OCI-LY3 (cell line): ENCODE results near the gene HCFC1.

Experiments used
- EZH2phosphoT487 ChIP-seq: fragments of 200-600 bp; shearing (Covaris generic); IDR thresholded peaks from 2 replicates; pipeline ENCODE4 v1.6.1; 2018; ENCODE audit warnings: antibody characterized with exemption, mixed run types, low read depth
- TF ChIP-seq, protein P1 (sequence below): fragments of 200-600, 300-600 bp; sonication (generic); IDR thresholded peaks from 2 replicates; pipeline ENCODE4 v1.5.1; 2014; ENCODE audit warnings: antibody characterized with exemption, low read length, low read depth

DNA sequence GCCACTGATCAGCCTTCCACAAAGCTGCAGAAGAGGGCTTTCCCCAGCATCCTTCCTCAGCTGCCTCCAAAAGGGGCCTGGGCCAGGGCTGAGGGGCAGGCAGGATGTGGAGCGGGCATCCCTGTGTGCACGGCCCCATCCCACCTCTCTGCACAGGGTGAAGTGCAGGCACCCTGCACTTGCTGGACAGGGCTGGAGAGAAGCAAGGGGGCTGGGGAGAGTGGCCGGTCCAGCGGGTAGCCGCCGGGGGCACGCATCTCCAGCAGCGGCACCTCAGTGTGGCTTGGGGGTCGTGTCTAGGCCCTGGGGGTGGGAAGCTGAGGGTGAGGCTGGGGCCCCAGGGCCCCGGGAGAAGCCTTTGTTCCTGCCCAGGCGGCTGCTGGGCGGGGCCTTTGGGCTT is 64.2 kb downstream of the HCFC1 start:
- TF ChIP-seq, protein P1, sequence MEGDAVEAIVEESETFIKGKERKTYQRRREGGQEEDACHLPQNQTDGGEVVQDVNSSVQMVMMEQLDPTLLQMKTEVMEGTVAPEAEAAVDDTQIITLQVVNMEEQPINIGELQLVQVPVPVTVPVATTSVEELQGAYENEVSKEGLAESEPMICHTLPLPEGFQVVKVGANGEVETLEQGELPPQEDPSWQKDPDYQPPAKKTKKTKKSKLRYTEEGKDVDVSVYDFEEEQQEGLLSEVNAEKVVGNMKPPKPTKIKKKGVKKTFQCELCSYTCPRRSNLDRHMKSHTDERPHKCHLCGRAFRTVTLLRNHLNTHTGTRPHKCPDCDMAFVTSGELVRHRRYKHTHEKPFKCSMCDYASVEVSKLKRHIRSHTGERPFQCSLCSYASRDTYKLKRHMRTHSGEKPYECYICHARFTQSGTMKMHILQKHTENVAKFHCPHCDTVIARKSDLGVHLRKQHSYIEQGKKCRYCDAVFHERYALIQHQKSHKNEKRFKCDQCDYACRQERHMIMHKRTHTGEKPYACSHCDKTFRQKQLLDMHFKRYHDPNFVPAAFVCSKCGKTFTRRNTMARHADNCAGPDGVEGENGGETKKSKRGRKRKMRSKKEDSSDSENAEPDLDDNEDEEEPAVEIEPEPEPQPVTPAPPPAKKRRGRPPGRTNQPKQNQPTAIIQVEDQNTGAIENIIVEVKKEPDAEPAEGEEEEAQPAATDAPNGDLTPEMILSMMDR: no peak
- TF ChIP-seq EZH2phosphoT487: no peak
